Erythroblast (primary cell): Measurements from ENCODE around the gene PDK1.
"Not testable (repeated sequence)": the region's sequence is repeated elsewhere in the genome, so short reads cannot be mapped to it uniquely, and the experiment has no call there.

Experiments
- DNase-seq, 2 experiments: peaks; one replicate each; lab custom pipeline; 2025; lab: John Stamatoyannopoulos, UW
- GATA1 ChIP-seq: IDR thresholded peaks from 2 replicates; pipeline ENCODE4 v1.6.1; 2011; ENCODE audit warnings: low read depth, mild to moderate bottlenecking, control low read depth, low read length, moderate library complexity
- POLR2A ChIP-seq: IDR thresholded peaks from 2 replicates; pipeline ENCODE4 v1.6.1; 2011; ENCODE audit warnings: mild to moderate bottlenecking, low read length

Gene PDK1

DNA sequence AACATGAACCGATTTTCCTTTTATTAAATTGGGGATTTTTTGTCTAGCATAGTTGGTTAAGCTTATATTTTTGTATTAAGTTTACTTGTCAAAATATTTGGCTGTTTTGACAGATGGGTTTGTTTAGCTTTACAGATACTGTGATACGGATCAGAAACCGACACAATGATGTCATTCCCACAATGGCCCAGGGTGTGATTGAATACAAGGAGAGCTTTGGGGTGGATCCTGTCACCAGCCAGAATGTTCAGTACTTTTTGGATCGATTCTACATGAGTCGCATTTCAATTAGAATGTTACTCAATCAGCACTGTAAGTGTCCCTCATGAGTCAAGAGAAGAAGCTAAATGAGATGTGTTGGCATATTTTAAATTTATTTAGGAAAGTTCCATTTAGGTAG lies 8.5 kb downstream of the PDK1 start:
- TF ChIP-seq GATA1 (no peak), POLR2A (no peak)
- no peak for DNase-seq

- no peak for DNase-seq
- TF ChIP-seq GATA1: no peak
- TF ChIP-seq POLR2A: no peak
Measured at GRCh38 chr2:172571245-172571644, 15.4 kb downstream of the PDK1 start.

GRCh38 chr2:172572981-172573380 lies 17.1 kb downstream of the PDK1 start:
- no peak for TF ChIP-seq POLR2A
- DNase-seq: no peak

DNA sequence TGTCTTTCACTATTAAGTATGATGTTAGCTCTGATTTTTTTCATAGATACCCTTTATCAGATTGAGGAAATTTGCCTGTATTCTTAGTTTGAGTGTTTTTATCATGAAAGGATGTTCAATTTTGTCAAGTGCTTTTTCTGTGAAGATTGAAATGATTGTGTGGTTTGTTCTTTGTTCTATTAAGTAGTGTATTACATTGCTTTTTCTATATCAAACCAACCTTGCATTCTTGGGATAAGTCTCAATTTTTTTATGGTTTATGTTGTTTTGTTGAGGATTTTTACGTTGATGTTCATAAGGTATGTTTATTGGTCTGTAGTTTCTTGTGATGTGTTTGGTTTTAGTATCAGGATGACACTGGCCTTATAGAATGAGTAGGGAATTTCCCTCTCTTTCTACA lies 19.1 kb downstream of the PDK1 start:
- DNase-seq: no peak
- TF ChIP-seq GATA1 (no peak), POLR2A (no peak)

DNA sequence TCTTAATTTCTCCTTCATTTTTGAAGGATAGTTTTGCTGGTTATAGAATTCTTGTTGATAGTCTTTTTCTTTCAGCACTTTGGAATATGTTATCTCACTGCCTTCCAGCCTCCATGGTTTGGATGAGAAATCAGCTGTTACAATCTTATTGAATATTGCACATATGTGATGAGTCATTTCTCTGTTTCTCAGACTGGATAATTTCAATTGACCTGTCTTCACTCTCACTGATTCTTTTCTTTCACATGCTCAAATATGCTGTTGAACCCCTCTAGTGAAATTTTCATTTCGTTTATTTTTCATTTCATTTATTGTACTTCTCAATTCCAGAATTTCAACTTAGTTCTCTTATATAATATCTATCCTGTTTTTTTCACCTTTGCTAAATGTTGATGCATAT lies 22.2 kb downstream of the PDK1 start:
- TF ChIP-seq GATA1: no peak
- no peak for TF ChIP-seq POLR2A
- peak in 1 of 2 experiments; percentile 21 for DNase-seq

GRCh38 chr2:172578860-172579512 lies 23.1 kb downstream of the PDK1 start:
- DNase-seq: no peak
- no peak for TF ChIP-seq GATA1
- no peak for TF ChIP-seq POLR2A

GRCh38 chr2:172580544-172580943 lies 24.7 kb downstream of the PDK1 start:
- TF ChIP-seq POLR2A (no peak), GATA1 (no peak)

DNA sequence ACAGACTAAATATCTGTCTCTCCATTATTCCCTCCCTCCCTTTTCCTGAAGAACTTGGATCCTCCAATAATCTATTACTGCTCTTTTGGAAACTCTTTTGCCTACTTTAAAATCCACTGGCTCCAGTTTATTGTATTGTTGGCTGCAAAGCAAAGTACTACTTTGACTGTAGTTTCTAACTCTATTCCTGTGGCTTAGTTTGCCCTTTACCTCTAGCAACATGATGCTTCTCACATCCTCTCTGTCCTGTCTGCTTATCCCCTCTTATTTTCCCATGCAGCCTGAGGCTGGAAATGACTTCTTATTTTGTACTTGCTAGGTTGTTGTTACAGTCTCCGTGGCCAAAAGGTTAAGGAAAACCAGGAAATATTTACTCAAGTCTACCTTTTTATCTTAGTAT lies 26.8 kb downstream of the PDK1 start:
- DNase-seq: no peak
- TF ChIP-seq POLR2A (no peak), GATA1 (no peak)

More at GRCh38 chr2:172580544-172580943, 24.7 kb downstream of the PDK1 start:
- no peak for DNase-seq

DNA sequence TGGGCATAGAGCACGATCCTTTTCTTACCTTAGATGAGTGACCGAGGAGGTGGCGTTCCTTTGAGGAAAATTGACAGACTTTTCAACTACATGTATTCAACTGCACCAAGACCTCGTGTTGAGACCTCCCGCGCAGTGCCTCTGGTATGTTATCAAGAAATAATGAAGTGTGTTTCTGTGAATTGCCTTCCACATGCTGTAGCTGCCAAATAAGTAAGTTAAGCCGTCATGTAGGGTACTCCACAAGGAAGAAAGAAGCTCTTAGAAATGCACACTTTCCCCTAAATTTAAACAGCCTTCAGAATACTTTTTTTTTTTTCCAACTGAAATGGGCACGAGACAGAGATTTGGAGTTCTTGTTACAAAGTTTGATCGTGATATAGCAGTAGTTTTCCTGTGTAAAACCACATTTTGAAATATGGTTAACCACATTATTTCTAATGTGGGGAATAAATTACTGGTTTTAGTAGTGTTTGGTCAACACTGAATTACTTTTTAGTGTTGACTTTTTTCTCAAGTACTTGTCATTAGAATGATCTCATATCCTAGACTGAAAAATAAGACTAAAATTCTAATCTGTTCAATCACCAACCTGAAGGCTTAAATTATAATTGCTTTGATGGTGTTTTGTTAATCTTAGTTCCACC lies 30.5 kb downstream of the PDK1 start:
- no peak for DNase-seq
- TF ChIP-seq POLR2A: no peak
- TF ChIP-seq GATA1: no peak

- DNase-seq: not testable (repeated sequence)
Measured at GRCh38 chr2:172587231-172587630, 31.3 kb downstream of the PDK1 start.

GRCh38 chr2:172588931-172589330 lies 33.0 kb downstream of the PDK1 start:
- TF ChIP-seq POLR2A (no peak), GATA1 (no peak)
- DNase-seq: no peak

DNA sequence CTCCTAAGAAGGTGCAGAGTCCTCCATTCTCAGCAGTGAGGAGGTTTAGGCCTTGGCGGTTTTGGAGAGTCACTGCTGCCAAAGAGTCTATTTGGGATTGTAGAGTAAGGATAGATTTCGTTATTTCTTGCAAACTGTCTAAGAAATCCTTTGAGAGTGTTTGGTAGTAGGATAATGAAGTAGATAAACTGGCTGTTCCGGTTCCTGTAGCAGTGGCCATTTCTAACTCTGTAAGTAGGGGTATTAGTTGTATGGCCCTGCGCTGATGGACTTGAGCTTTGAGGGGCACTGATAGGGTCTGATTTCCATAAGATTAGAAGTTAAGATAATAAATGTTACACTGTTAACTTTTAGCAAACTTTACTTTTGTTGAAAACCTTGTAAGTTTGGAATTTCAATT lies 35.5 kb downstream of the PDK1 start:
- DNase-seq: not testable (repeated sequence)

- DNase-seq: not testable (repeated sequence)
Measured at GRCh38 chr2:172592190-172592589, 36.3 kb downstream of the PDK1 start.

- TF ChIP-seq POLR2A: no peak
- no peak for TF ChIP-seq GATA1
- peak in 1 of 2 experiments; percentile 4 for DNase-seq
Measured at GRCh38 chr2:172596776-172597175, 40.9 kb downstream of the PDK1 start.

GRCh38 chr2:172597176-172597842 lies 41.4 kb downstream of the PDK1 start:
- no peak for TF ChIP-seq POLR2A
- TF ChIP-seq GATA1: no peak
- DNase-seq: no peak
